GM12878 (cell line): ENCODE results near the gene ECHDC1. TPM values are rescaled to one million over a fixed set of nuclear protein-coding genes. Genes with fewer than 3 reads are reported as not detected.

Experiments
- ATAC-seq: fragments of 200-7000 bp; cut with Tn5 transposase; 3 replicates; pipeline ENCODE4 v1.9.1; 2020; ENCODE audit warnings: mild to moderate bottlenecking, moderate library complexity
- BruUV-seq: library from RNA; stranded (reverse); fragments of 400-500 nt; replicated peaks from 2 replicates; lab custom pipeline; 2021; lab: Mats Ljungman, UMichigan
- CTCF ChIA-PET: fragments of 300-600 bp; sonication (Branson Sonifier 250); formaldehyde crosslinking; extraction: SDS; loops from one replicate; lab custom pipeline; 2021; ENCODE audit warnings: inconsistent platforms; lab: Yijun Ruan, JAX
- POLR2A ChIA-PET: fragments of 350-600 bp; formaldehyde crosslinking; extraction: SDS; loops from one replicate; lab custom pipeline; 2021; ENCODE audit warnings: inconsistent platforms; lab: Charles Lee
- RAD21 ChIA-PET: fragments of 300-600 bp; sonication (Branson Sonifier 250); formaldehyde crosslinking; loops from one replicate; lab custom pipeline; 2023; ENCODE audit warnings: antibody characterized with exemption; ENCODE audit not compliant: unreplicated experiment; lab: Charles Lee
- SMC1A ChIA-PET: fragments of 300-600 bp; sonication (Branson Sonifier 250); formaldehyde crosslinking; loops from one replicate; lab custom pipeline; 2023; ENCODE audit not compliant: unreplicated experiment, uncharacterized antibody; lab: Charles Lee
- DNase-seq: peaks from one replicate; pipeline ENCODE4 v3.0.0-alpha.2; 2011; ENCODE audit warnings: low read depth, low spot score
- FAIRE-seq: peaks from 3 replicates; lab custom pipeline; 2011; peaks lifted over from hg19 to GRCh38; lab: Jason Lieb, UNC
- H2AFZ ChIP-seq: 2 replicates; pipeline ENCODE4 v1.6.0; 2011; ENCODE audit warnings: low read depth, low read length, control low read depth; ENCODE audit not compliant: control insufficient read depth
- H3K27ac ChIP-seq: 2 replicates; pipeline ENCODE4 v1.5.1; 2011; ENCODE audit warnings: control low read depth; ENCODE audit not compliant: control insufficient read depth, insufficient read depth
- H3K27me3 ChIP-seq, 2 experiments: replicated peaks in 1 of 2; 2 replicates each; pipeline versions ENCODE4 v1.6.0 to v1.6.1; 2011; ENCODE audit warnings: low read length in 1 of 2; ENCODE audit not compliant: control insufficient read depth in 2 of 2, insufficient read depth in 2 of 2
- H3K36me3 ChIP-seq, 2 experiments: 2 replicates each; pipeline ENCODE4 v1.5.1; 2011; ENCODE audit warnings: low read length in 1 of 2; ENCODE audit not compliant: control insufficient read depth in 2 of 2, insufficient read depth in 2 of 2
- H3K4me1 ChIP-seq: 2 replicates; pipeline ENCODE4 v1.6.1; 2011; ENCODE audit warnings: mild to moderate bottlenecking, low read length, moderate library complexity, mixed read lengths; ENCODE audit not compliant: control insufficient read depth, insufficient read depth
- H3K4me2 ChIP-seq: 2 replicates; pipeline ENCODE4 v1.6.0; 2011; ENCODE audit warnings: control low read depth; ENCODE audit not compliant: control insufficient read depth, insufficient read depth
- H3K4me3 ChIP-seq: fragments of 200-600 bp; sonication (generic); 2 replicates; pipeline ENCODE4 v1.5.1; 2016
- H3K79me2 ChIP-seq: 2 replicates; pipeline ENCODE4 v1.6.0; 2011; ENCODE audit warnings: low read length; ENCODE audit not compliant: control insufficient read depth, insufficient read depth
- H3K9ac ChIP-seq: 2 replicates; pipeline ENCODE4 v1.8.0; 2011; ENCODE audit warnings: low read length, control low read depth, mixed read lengths; ENCODE audit not compliant: control insufficient read depth, insufficient read depth
- H3K9me3 ChIP-seq: replicated peaks from 3 replicates; pipeline ENCODE4 v1.5.1; 2011; ENCODE audit warnings: mild to moderate bottlenecking, low read length; ENCODE audit not compliant: control insufficient read depth, insufficient read depth
- H4K20me1 ChIP-seq: 2 replicates; pipeline ENCODE4 v1.6.0; 2011; ENCODE audit not compliant: control insufficient read depth, insufficient read depth
- ATF2 ChIP-seq: IDR thresholded peaks from 2 replicates; pipeline ENCODE4 v1.6.1; 2012; ENCODE audit warnings: low read length, inconsistent platforms
- ATF7 ChIP-seq: fragments of 450-650 bp; IDR thresholded peaks from 2 replicates; pipeline ENCODE4 v1.6.1; 2016; ENCODE audit warnings: low read depth, mild to moderate bottlenecking
- BHLHE40 ChIP-seq, 2 experiments: fragments of 450-650 bp in 1 of 2; IDR thresholded peaks; 2 replicates each; pipeline ENCODE4 v1.6.1; 2011 to 2017; ENCODE audit warnings: low read depth in 2 of 2, borderline replicate concordance in 1 of 2, improper control_type of control experiment in 1 of 2, low read length in 1 of 2, mild to moderate bottlenecking in 1 of 2
- CUX1 ChIP-seq: IDR thresholded peaks from 2 replicates; pipeline ENCODE4 v1.6.1; 2012; ENCODE audit warnings: improper control_type of control experiment, low read depth, low read length; ENCODE audit not compliant: insufficient replicate concordance
- JUND ChIP-seq: IDR thresholded peaks from 2 replicates; pipeline ENCODE4 v1.6.1; 2012; ENCODE audit warnings: low read depth, mild to moderate bottlenecking, low read length, improper control_type of control experiment, moderate library complexity
- MEF2B ChIP-seq: fragments of 450-650 bp; IDR thresholded peaks from 2 replicates; pipeline ENCODE4 v1.6.1; 2018; ENCODE audit warnings: mild to moderate bottlenecking, moderate library complexity; ENCODE audit not compliant: partially characterized antibody, poor library complexity, severe bottlenecking
- MTA3 ChIP-seq: IDR thresholded peaks from 2 replicates; pipeline ENCODE4 v1.6.1; 2012; ENCODE audit warnings: low read length, inconsistent platforms, borderline replicate concordance
- MYB ChIP-seq: fragments of 150-350 bp; IDR thresholded peaks from 2 replicates; pipeline ENCODE4 v1.6.1; 2014; ENCODE audit warnings: mild to moderate bottlenecking, low read depth, low read length, borderline replicate concordance
- NR2C1 ChIP-seq: fragments of 450-650 bp; IDR thresholded peaks from 2 replicates; pipeline ENCODE4 v1.6.1; 2017; ENCODE audit warnings: antibody characterized with exemption, mild to moderate bottlenecking, moderate library complexity
- RFX5 ChIP-seq: IDR thresholded peaks from 2 replicates; pipeline ENCODE4 v1.6.1; 2011; ENCODE audit warnings: low read depth, low read length, improper control_type of control experiment
- SP1 ChIP-seq: IDR thresholded peaks from one replicate; pipeline ENCODE4 v1.6.1; 2011; ENCODE audit warnings: low read depth, low read length
- SRF ChIP-seq, 2 experiments: IDR thresholded peaks; 2 replicates each; pipeline ENCODE4 v1.6.1; 2011; ENCODE audit warnings: low read depth in 2 of 2, low read length in 2 of 2, mild to moderate bottlenecking in 1 of 2, moderate library complexity in 1 of 2
- SUPT20H ChIP-seq: IDR thresholded peaks from 2 replicates; pipeline ENCODE4 v1.6.1; 2011; ENCODE audit warnings: low read depth, mild to moderate bottlenecking, low read length, moderate library complexity, borderline replicate concordance; ENCODE audit not compliant: control insufficient read depth
- TARDBP ChIP-seq: IDR thresholded peaks from 2 replicates; pipeline ENCODE4 v1.6.1; 2016; ENCODE audit warnings: borderline replicate concordance
- TCF3 ChIP-seq: IDR thresholded peaks from 2 replicates; pipeline ENCODE4 v1.6.1; 2012; ENCODE audit warnings: low read depth, mild to moderate bottlenecking, low read length, borderline replicate concordance; ENCODE audit not compliant: insufficient read depth
- TCF7 ChIP-seq: IDR thresholded peaks from 2 replicates; pipeline ENCODE4 v1.6.1; 2014; ENCODE audit warnings: antibody characterized with exemption, borderline replicate concordance
- WGBS: methylation state at CpG from one replicate; pipeline ENCODE4 v1.1.6; 2016; ENCODE audit warnings: low lambda C conversion rate; ENCODE audit not compliant: insufficient replicate concordance, insufficient coverage; ENCODE audit errors: missing lambda C conversion rate; 5-methylcytosine and 5-hydroxymethylcytosine counted together
- in situ Hi-C: fragments of 300-500 bp; cut with MboI; formaldehyde crosslinking; loops from 9 replicates; pipeline ENCODE4 v1.14.3; 2018; ENCODE audit warnings: mixed read lengths
- intact Hi-C: fragments of 100-400 bp; cut with micrococcal nuclease; formaldehyde crosslinking; loops from one replicate; pipeline ENCODE4 v1.14.2; 2022; ENCODE audit not compliant: unreplicated experiment
- polyA plus RNA-seq, 11 experiments: library from polyadenylated mRNA; depleted of rRNA in 4 of 11; unstranded in 6 of 11; stranded (reverse) in 5 of 11; fragments of >200 nt; fragmentation: Nextera tagmentation in 4 of 11; fragmentation: Illumina TruSeq in 1 of 11; extraction: Ambion mirVana in 4 of 11; extraction: Trizol in 1 of 11; gene quantifications; 1 replicate in 1 of 11; 2 replicates in 10 of 11; pipeline versions ENCODE4 v1.2.1 to v1.2.3, GENCODE V29; 2011 to 2016; ENCODE audit warnings: inconsistent platforms in 2 of 11, missing spikeins in 2 of 11, low read depth in 1 of 11
- total RNA-seq, 4 experiments: library from RNA; depleted of rRNA in 3 of 4; stranded (reverse); fragments of >200 nt in 3 of 4; fragmentation: Illumina TruSeq in 1 of 4; extraction: Trizol in 1 of 4; gene quantifications; 2 replicates each; pipeline versions ENCODE4 v1.2.1 to v1.2.3, GENCODE V29; 2013 to 2021

Gene ECHDC1
- total and polyA plus RNA-seq, 10 of the 15 experiments (the other 5 are each of a cell fraction or from before 2014, with no cell fraction given), result 46.2 to 111 (median 70.7) TPM

- intact Hi-C loops, result no loop called here
- H4K20me1 ChIP-seq, result no peaks in the 10 kb centered on the region
- RAD21 ChIA-PET, result interaction anchor here (0.6 kb wide), 1 partner anchor 24 kb away, joined by 3 read pairs; no protein-coding TSS in a partner anchor
- no peak for TF ChIP-seq NR2C1
- no peak for TF ChIP-seq MTA3
- no peak for TF ChIP-seq TARDBP
- no peak for TF ChIP-seq ATF2
- no peak for TF ChIP-seq SUPT20H
- no peak for TF ChIP-seq TCF3
- TF ChIP-seq CUX1, result no peak
- TF ChIP-seq BHLHE40 (IDR thresholded peaks at IDR 0.05; ENCODE audit: borderline replicate concordance in 1 of 2, low read depth in 2 of 2, low read length in 1 of 2), result no peak
- TF ChIP-seq MEF2B, result no peak
- TF ChIP-seq SRF (IDR thresholded peaks at IDR 0.05; ENCODE audit: low read depth in 2 of 2, low read length in 2 of 2), result no peak
- no peak for TF ChIP-seq MYB
- no peak for TF ChIP-seq ATF7
- no peak for TF ChIP-seq RFX5
- no peak for TF ChIP-seq SP1
- TF ChIP-seq TCF7, result no peak
- TF ChIP-seq JUND, result no peak
These were observed 65.2 kb downstream of the ECHDC1 start for GRCh38 chr6:127277878-127278843.

More at GRCh38 chr6:127277878-127278843, 65.2 kb downstream of the ECHDC1 start:
- FAIRE-seq, result no peak
- Histone ChIP-seq H3K4me2 (no peak overlapping the region), H2AFZ (no peak overlapping the region), H3K27me3 (no peaks in the 10 kb centered on the region), H3K27ac (no peak overlapping the region), H3K4me3 (no peak overlapping the region), H3K36me3 (no peaks in the 10 kb centered on the region; a peak in 1 of 4 replicates), H3K9me3 (no peaks in the 10 kb centered on the region), H3K9ac (no peak overlapping the region), H3K79me2 (peaks cover 2% of the 10 kb centered on the region; the same call in 1 of the 2 replicates), H3K4me1 (no peaks in the 10 kb centered on the region)
- no TSS peak for BruUV-seq
- SMC1A ChIA-PET, result interaction anchor here (2.0 kb wide), 1 partner anchor 13 kb away, joined by 6 read pairs; no protein-coding TSS in a partner anchor
- DNase-seq, result no peak
- POLR2A ChIA-PET, result interaction anchor here (0.9 kb wide), 1 partner anchor 12 kb away, joined by 3 read pairs; the partner anchor contains the start of gene RNF146
- in situ Hi-C loops, result loop anchor here (25.0 kb wide), 1 partner anchor 1491 kb away; the partner anchor contains the start of gene NCOA7
- WGBS, result 94% methylated on average over 3 of the region's 3 CpGs
- CTCF ChIA-PET, result interaction anchor here (0.8 to 1.4 kb wide), 4 partner anchors 10 to 21 kb away, joined by 3 to 4 read pairs (median 3); partner anchors contain the start of gene RNF146
- ATAC-seq, result no peak
